A673 (cell line): Measurements from ENCODE around the gene PIN1.

ENCODE experiments used
- EZH2 ChIP-seq: fragments of 200-600 bp; sonication (generic); IDR thresholded peaks from 2 replicates; pipeline ENCODE4 v1.6.1; 2017; ENCODE audit warnings: borderline replicate concordance, low read depth, mild to moderate bottlenecking, mixed read lengths, antibody characterized with exemption, low read length; ENCODE audit not compliant: poor library complexity, severe bottlenecking
- TF ChIP-seq, protein P1 (sequence below): fragments of 300-800, 200-600 bp; sonication (generic); conservative IDR thresholded peaks from 2 replicates; pipeline ENCODE4 v1.5.1; 2017; ENCODE audit warnings: low read depth, mild to moderate bottlenecking, antibody characterized with exemption, low read length, moderate library complexity, mixed read lengths

DNA sequence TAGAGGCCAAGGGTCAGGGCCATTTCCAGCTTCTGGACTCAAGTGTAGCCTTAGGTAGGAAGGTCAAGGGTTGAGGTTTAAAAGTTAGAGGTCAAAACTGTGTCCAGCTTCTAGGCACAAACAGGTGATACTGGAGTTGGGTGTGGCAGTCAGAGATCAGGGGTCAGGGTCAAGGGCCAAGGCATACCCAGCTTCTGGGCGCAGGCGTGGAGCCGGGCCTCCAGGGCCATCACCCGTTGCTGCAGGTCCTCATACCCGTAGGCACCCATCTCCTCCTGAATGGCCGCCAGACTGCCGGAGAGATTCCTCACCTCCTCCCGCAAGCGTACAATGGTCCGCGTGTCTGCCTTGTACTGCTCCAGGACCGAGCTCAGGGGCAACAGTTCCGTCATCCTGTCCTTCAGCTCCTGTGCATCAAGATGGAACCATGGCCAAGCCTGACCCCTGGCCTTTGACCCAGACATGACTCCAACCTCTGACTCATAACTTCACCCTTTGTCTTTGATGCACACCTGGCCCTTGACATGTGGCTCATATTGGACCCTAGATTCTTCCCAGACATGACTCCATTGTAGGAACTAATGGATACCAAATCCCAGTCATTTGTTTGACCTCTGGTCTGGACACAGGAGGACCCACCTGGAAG is 22.1 kb downstream of the PIN1 start:
- TF ChIP-seq, protein P1, sequence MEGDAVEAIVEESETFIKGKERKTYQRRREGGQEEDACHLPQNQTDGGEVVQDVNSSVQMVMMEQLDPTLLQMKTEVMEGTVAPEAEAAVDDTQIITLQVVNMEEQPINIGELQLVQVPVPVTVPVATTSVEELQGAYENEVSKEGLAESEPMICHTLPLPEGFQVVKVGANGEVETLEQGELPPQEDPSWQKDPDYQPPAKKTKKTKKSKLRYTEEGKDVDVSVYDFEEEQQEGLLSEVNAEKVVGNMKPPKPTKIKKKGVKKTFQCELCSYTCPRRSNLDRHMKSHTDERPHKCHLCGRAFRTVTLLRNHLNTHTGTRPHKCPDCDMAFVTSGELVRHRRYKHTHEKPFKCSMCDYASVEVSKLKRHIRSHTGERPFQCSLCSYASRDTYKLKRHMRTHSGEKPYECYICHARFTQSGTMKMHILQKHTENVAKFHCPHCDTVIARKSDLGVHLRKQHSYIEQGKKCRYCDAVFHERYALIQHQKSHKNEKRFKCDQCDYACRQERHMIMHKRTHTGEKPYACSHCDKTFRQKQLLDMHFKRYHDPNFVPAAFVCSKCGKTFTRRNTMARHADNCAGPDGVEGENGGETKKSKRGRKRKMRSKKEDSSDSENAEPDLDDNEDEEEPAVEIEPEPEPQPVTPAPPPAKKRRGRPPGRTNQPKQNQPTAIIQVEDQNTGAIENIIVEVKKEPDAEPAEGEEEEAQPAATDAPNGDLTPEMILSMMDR = no peak
- no peak for TF ChIP-seq EZH2
